ACHN (cell line): ENCODE results near the gene SPECC1L.

Source experiments
- DNase-seq: peaks from one replicate; pipeline ENCODE4 v3.0.0-alpha.2; 2015
- in situ Hi-C: cut with HindIII; loops from 2 replicates; pipeline ENCODE4 v1.10.0; 2017; ENCODE audit warnings: low sequenced_read_pairs, low pct_ligation_motif_present, low pct_unique_long_range_greater_than_20kb

The SPECC1L gene

DNA sequence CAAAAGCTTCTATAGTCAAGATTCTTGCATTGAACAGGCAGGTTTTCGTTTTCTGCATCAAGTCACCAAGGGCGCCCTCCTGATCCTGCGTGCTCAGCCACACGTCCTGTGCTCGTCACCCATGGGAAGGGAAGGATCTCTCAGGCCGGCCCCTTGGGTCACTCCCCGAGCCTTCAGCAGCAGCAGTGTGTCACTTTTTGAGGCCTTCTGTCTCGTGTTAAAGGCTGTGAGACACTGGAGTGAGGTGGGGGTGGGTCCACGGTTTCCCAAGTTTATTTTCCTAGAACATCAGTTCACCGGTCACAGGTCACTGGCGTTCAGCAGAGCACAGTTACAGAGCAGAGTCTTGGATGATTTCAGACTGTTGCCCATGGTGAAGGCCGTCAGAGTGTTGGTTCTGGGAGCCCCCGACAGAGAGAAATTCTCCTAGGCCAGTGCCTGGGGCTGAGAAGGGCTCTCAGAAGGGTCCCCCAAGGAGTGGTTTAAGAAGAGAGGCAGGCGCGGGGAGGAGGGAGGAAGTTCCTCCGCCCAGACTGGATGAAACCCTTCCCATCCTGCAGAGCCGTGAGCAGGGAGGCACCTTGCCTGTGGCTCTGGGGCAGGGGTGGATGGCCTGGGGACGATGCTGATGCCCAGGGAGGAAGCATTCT is 143.2 kb downstream of the SPECC1L start:
- DNase-seq = no peak
- in situ Hi-C loops = loop anchor here (25.0 kb wide), 1 partner anchor 98 kb away; no protein-coding TSS in a partner anchor

DNA sequence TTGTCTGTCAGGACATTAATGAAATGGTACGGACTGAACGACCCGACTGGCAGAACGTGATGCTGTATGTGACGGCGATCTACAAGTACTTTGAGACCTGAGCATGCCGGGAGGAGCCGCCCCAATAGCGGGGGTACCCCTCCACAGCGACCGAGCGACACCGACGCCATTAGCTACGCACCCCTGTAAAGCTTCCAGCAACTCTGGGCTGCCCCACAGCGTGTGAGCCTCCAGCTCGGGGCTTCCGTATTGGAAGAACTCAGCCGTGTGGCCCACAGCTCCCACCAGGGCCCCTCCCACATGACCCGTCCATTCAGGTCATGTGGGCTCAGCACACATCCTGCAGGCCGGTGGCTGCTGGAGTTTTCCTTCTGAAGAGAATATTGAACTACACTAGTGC is 143.9 kb downstream of the SPECC1L start:
- in situ Hi-C loops = loop anchor here (25.0 kb wide), 1 partner anchor 98 kb away; no protein-coding TSS in a partner anchor
- no peak for DNase-seq

DNA sequence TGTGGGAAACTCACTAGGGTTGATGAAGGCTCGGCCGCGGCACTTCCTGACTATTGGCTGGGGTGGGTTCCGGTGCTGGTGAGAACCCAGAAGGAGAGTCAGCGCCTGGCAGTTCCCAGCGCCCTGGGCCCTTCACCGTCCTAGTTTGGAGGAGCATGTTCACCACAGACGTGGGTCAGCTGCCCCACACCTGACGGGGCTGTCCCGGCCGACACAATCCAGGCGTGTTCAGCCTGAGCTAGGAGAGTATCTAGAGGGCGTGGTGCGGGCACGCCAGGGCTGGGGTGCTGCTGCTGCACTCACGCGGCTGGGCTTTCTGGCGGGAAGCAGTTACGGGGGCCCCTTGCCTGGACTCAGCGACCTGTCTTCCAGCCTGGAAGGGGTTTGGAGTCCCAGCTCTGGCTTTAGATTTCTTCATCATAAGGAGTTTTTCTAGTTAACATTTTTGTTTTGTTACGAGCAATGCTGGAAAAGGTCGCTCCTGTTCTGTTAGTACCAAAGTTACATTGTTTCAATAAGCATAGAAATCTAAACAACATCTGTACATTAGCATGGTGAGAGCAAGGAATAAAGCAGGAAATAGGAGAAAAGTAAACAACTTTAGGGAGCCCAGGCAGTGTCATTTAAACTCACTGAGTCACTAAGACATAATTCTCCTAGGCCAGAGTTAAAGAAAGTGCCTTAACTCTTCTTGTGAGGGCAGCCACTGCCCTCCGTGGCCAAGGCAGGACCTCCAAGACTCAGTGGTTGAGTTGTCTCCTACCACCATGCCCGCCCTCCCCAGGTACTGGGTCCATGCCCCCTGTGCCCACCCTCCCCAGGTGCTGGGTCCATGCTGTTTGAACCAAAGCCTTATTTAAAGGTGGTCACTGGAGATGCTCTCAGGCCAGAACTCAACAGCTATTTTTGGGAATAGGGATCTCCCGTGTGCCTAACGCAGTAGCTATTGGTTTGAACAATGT is 144.6 kb downstream of the SPECC1L start:
- in situ Hi-C loops = loop anchor here (25.0 kb wide), 1 partner anchor 97 kb away; no protein-coding TSS in a partner anchor
- no peak for DNase-seq

DNA sequence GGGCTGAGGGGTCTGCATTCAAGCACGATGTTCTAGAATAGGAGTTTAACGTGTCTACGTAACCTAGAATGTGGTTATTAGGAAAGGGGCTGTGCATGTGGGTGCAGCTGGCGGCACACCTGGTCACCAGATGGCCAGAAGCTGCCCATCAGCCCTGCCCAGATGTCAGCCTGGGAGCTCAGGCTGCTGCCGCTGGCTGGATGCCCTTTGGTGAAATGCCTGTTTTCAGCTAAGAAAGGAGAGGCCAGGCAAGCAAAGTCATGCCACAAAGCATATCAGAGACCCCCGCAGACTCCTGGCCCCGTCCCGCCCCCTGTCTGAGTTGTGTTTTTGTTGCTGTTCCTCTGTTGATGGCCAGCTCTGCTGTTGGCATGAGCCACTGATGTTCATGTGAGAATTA is 145.5 kb downstream of the SPECC1L start:
- DNase-seq = no peak
- in situ Hi-C loops = loop anchor here (25.0 kb wide), 1 partner anchor 96 kb away; no protein-coding TSS in a partner anchor

DNA sequence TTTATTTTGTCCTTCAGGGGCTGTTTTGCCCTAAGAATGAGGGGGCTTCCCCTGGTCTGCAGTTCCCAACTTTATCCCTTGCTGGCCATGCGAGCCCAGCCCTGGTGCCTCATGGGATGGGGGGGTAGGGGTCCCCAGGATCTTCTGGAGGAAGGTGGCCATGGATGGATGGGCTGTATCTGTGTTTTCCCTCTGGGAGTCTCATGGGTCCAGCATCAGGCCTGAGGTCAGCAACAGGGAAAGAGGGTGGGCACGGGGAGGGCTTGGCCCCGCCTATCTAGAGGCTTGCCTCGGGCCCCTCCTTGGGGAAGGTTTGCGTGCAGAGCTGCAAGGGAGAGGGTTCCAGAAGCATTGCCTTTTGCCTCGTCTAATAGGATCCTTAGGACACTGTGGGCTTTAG is 146.0 kb downstream of the SPECC1L start:
- in situ Hi-C loops = loop anchor here (25.0 kb wide), 1 partner anchor 96 kb away; no protein-coding TSS in a partner anchor
- no peak for DNase-seq

DNA sequence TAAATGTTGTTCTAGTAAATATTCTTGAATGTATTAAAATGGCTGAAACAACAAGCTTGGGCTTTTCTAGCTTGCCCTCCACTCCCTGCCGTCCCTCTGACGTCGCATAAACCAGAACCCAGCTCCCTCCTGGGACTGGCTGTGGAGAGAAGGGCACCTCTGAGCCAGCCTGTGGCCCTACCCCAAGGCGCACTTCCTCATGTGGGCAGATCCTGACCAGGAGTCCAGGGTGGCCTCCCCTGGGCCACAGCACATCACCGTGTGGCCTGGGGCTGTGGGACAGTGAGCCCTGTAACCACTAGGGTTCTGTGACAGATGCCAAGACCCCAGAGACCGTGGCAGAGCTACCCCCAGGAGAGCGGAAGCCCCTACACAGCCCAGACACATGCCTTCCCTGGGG is 146.6 kb downstream of the SPECC1L start:
- in situ Hi-C loops = loop anchor here (25.0 kb wide), 1 partner anchor 95 kb away; no protein-coding TSS in a partner anchor
- no peak for DNase-seq

DNA sequence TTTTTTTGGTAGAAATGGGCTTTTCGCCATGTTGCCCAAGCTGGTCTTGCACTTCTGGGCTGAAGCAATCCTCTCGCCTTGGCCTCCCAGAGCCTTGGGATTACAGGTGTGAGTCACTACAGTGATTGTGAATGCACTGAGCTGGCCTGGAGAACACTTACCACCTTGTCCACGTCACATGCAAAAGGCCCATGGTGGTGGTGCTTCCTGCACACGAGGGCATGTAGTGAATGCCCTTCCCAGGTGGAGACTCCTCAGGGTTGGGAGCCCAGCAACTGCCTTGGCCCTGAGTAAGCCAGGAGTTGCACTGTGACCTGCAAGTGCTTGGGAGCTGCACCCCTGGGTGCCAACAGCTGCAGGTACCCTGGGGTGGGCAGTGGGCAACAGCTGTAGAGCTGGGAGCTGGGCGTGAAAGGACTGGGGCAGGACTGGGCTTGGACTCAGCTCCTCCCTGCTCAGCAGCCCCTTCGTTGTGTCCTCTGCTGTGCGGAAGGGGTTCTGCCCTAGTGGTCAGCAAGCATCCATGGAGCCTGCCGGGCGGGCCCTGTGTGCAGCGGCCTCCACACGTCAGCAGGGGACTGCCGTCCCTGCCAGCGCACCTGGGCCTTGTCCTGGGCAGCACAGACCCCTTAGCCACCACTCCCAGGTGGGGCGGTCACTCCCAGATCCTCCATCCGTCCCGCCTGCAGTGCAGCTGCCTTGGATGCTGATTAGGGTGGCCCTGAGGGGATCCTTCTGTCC is 147.4 kb downstream of the SPECC1L start:
- no peak for DNase-seq
- in situ Hi-C loops = loop anchor here (25.0 kb wide), 1 partner anchor 94 kb away; no protein-coding TSS in a partner anchor

DNA sequence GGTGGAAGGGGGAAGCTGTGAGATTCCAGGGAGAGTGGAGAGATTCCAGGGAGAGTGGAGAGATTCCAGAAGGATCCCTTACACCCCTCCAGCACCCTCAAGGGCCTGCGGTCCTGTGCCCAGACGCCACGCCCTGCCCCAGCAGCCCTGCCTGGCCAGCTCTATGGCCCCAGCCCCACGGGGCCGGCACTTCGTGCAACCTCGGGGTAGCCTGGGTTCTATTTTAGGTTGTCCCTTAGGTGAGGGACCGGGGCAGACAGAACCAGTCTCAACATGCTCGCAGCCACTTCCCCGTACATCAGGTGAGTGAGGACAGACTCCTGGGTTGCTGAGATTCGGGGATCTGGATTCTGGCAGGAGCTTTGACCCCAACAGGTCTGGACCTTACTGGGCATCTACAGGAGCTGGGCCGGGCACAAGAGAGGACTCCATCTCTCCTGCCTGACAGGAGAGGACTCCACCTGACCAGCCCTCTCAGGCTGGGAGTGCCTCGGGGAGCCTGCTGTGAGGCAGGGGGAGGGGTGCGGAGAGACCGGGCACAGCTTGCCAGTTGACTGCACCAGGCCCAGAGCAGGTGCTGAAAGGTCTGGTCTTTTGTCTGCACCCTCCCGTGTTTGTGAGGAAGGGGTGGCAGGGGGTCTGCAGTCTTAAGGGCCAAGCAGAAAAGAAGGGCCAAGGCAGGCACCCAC is 148.3 kb downstream of the SPECC1L start:
- in situ Hi-C loops = loop anchor here (25.0 kb wide), 1 partner anchor 93 kb away; no protein-coding TSS in a partner anchor
- DNase-seq = no peak

DNA sequence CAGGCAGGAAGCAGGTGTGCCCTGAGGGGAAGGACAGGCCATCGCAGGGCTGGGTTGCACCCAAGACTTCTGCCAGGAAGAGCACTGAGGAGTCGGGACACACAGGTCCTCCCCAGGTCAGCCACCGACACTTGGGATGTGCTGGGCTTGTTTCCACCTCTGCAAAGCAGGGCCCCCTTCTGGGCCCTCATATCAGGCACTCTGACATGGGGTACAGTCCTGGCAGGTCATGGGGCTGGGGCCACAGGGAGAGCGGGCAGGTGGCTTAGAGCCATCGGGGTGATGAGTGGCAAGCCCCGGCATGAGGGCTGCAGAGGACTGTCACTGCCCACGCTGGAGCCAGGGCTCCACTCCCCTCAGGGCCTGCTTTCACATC is 148.8 kb downstream of the SPECC1L start:
- no peak for DNase-seq
- in situ Hi-C loops = loop anchor here (25.0 kb wide), 1 partner anchor 93 kb away; no protein-coding TSS in a partner anchor

DNA sequence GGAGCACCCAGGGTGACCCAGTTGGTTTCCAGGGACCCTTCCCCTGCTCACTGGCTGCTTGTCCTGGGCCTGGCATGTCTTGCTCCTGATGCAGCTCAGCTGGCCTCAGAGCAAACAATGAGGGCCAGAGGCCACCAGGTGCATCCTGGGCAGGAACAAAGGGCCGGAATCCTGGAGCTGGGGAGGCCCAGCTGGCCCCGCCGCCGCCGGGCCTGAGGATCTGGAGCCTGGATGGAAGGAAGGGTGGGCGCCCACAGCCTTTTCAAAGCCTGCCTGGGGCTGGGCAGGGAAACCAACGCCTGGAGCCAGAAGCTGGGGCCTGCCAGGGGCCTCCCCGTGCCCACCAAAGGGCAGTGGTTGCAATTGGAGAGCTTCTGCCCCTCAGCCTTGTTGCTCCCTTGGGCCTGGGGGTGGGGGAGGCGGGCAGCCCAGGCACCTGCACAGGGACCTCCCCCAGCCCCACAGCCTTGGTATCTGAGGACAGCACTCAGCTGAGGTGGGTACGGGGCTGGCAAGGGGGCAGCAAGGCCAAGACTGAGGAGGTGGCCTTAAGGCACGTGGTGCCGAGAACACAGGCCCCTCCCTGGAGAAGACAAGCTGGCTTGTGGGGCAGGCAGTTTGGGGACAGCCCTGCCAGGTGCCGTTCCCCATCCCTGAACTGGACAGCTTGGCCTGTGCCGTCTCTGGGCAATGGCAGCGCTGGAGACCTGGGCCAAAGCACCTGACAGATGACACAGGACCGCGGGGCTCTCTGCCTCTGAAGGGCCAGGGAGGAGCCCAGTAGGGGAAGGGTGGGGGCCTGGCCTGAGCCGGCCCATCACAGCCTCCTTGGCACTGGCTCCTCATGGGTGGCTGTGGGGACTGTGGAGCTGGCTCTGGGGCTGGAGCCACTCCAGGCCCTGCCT is 149.7 kb downstream of the SPECC1L start:
- in situ Hi-C loops = loop anchor here (25.0 kb wide), 1 partner anchor 92 kb away; no protein-coding TSS in a partner anchor
- DNase-seq = no peak

DNA sequence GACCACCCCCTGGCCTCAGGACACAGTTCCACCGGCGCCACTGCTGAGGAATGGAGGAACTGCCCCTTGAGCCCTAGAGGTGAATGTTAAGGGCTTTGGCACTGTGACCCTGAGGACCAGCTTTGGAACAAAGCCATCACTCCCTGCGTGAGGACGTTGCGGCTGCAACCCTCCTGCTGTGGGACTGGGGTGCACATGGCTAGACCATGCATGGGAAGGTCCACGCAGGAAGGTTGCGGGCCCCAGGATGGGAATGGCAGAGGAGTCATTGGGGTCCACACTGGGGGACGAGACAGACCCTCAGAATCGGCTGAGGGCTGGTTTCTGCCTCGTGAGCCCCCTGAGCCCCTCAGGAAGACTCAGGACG is 150.3 kb downstream of the SPECC1L start:
- DNase-seq = no peak
- in situ Hi-C loops = loop anchor here (25.0 kb wide), 1 partner anchor 91 kb away; no protein-coding TSS in a partner anchor

DNA sequence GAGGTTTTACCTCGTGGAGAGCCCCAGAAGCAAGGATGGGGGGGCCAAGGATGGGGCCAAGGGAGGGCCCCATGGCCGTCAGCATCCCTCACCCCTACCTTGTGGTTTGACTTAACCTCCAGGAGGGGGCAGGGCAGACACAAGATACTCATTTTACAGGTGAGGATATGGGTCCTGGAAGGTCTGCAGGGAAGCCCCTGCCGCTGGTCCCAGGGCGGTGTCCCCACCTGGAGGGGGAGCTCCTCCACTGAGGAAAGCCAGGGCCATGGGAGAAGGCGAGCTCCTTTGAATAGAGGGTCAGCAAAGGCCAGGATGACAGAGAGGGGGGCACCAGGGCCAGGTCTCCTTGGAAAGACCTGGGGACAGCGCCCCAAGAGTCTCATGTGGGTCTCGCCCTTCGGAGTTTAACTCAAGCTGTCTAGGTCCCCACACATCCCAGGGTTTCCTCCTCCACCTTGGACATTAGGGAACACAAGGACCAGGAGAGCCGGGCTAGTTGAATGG is 150.8 kb downstream of the SPECC1L start:
- in situ Hi-C loops = loop anchor here (25.0 kb wide), 1 partner anchor 91 kb away; no protein-coding TSS in a partner anchor
- DNase-seq = peak; percentile 31

DNA sequence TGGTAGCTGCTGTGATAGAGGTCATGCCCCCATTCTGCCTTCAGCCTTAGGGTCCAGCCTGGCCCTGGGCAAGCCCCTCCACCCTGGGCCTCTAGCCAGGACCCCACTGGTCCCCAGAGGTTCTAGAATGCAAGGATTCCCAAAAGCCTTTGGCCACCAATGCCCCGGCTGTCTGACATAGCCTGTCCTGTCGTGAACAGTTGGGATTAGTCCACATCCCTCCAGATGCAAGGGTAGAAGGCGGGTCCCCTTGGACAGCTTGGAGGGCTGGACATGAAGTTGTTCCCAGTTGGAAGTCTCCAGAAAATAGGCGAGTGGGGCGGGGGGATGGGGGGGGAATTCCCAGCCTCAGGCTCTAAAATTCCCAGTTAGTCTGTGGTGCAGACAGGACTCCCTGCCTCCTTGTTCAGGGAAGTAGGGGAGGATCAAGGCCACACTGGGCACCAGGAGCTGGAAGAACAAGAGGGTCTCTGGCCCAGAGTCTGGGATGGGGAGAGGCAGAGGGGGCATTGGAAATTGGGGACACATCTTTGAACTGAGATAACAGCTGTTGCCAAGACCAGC is 151.6 kb downstream of the SPECC1L start:
- DNase-seq = no peak
- in situ Hi-C loops = loop anchor here (25.0 kb wide), 1 partner anchor 90 kb away; no protein-coding TSS in a partner anchor

DNA sequence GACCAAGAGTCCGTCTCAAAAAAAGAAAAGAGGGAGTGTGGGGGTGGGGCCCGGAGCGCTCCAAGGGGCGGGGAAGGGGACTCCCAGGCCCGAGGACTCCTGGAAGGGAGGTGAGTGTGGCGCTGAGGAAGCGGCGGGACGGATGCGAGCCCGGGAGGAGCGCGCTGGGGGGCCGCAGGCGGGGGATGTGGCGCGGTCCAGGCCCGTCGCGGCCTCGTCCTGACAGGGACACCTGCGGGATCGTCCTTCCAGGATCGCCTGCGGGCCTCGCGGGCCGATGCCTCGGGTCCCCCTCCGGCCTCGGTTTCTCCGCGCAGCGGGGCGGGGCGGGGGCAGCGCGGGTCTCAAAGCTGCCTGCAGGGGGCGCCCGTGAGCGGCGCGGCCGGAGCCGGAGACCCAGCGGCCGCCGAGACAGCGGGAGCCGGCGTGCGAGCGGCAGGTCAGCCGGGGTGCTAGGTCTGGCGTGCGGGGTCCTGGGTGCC is 152.9 kb downstream of the SPECC1L start:
- in situ Hi-C loops = loop anchor here (25.0 kb wide), 1 partner anchor 89 kb away; no protein-coding TSS in a partner anchor
- DNase-seq = peak; percentile 32

DNA sequence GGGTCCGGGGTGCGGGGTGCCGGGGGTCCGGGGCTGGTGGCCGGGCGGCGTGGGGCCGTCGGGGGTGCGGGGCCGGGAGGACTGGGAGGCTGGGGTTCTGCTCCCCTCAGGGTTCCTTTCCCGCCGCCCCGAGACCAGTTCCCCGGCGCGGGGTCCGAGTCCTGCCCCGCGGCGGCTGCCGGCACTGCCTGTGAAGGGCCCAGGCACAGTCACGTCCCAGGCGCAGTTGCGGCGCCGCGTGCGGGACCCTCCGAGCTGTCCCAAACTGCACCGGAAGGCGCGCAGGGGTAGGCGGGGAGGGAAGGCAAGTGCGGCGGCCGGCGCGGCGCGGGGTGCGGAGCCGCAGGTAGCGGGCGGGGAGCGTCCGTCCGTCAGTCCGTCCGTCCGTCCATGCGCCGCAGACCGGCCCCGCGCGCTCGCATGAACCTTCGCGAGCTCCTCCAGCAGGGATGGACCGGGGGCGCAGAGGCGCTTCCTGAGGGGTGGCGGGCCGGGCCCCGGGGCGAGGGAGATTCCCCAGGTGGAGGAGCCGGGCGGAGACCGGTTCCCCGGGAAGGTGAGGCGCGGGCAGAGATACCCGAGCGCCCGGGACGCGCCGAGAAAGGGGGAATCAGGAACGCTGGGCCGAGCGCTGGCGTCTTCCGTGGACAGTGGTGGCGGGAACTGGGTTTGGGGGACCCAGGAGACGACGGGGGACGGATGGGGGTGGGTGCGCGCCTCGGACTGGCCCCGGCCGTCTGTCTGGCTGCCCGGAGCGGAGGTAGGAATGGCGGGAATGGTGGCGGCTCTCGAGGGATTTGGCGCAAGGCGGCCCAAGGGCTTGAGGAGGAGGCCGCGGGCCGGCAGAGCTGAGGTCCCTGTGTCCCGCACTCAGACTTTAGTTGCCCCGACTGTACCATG is 153.6 kb downstream of the SPECC1L start:
- in situ Hi-C loops = loop anchor here (25.0 kb wide), 1 partner anchor 88 kb away; no protein-coding TSS in a partner anchor
- DNase-seq = no peak
